ENCODE measurements around the gene CRYBB1.

CRYBB1 gene

GRCh38 chr22:26617271-26618199, at the start of gene CRYBB1:
CRYBB1 (minus strand) TSS chr22:26618027; CDS start chr22:26616319, 1,708 bp downstream.
- no peak for DNase-seq

- DNase-seq, result no peak
These were observed 49.3 kb upstream of the CRYBB1 start for GRCh38 chr22:26667140-26667539.

- DNase-seq, result no peak
These were observed 48.0 kb upstream of the CRYBB1 start for GRCh38 chr22:26665813-26666231.

GRCh38 chr22:26663374-26663923, 45.6 kb upstream of the CRYBB1 start:
- DNase-seq, result no peak

- DNase-seq, result no peak
These were observed 44.3 kb upstream of the CRYBB1 start for GRCh38 chr22:26662160-26662559.

- DNase-seq, result peak; percentile 82
These were observed 43.2 kb upstream of the CRYBB1 start for GRCh38 chr22:26660961-26661578.

GRCh38 chr22:26660356-26660755, 42.5 kb upstream of the CRYBB1 start:
- no peak for DNase-seq

GRCh38 chr22:26658671-26659478, 41.0 kb upstream of the CRYBB1 start:
- peak; percentile 91 for DNase-seq

- peak; percentile 62 for DNase-seq
These were observed 40.3 kb upstream of the CRYBB1 start for GRCh38 chr22:26658161-26658560.

- peak; percentile 89 for DNase-seq
These were observed 39.3 kb upstream of the CRYBB1 start, which contains the start of gene MIAT for GRCh38 chr22:26656891-26657851. MIAT (plus strand) TSS chr22:26657588.

- no peak for DNase-seq
These were observed 34.0 kb upstream of the CRYBB1 start for GRCh38 chr22:26651815-26652214.

GRCh38 chr22:26650722-26651421, 33.0 kb upstream of the CRYBB1 start:
- DNase-seq, result no peak

- peak; percentile 58 for DNase-seq
These were observed 30.9 kb upstream of the CRYBB1 start for GRCh38 chr22:26648528-26649388.

- DNase-seq, result peak; percentile 93
These were observed 30.2 kb upstream of the CRYBB1 start for GRCh38 chr22:26648011-26648497.

GRCh38 chr22:26646158-26646557, 28.3 kb upstream of the CRYBB1 start:
- DNase-seq, result peak; percentile 72

- DNase-seq, result no peak
These were observed 25.7 kb upstream of the CRYBB1 start for GRCh38 chr22:26643418-26644100.

GRCh38 chr22:26642465-26643417, 24.9 kb upstream of the CRYBB1 start:
- DNase-seq, result peak; percentile 67

- DNase-seq, result no peak
These were observed 18.5 kb upstream of the CRYBB1 start for GRCh38 chr22:26636296-26636695.

Measured in eye (tissue), 1 donor.